B cell (primary cell): ENCODE data around the gene LSM7. TPM values are rescaled to one million over a fixed set of nuclear protein-coding genes. Genes with fewer than 3 reads are reported as not detected.
A peak's percentile ranks its signal among the peaks of the same experiment; 100 is the strongest.

Experiments
- ATAC-seq: fragments of 200-7000 bp; cut with Tn5 transposase; one replicate; pipeline ENCODE4 v1.10.0; 2021; ENCODE audit warnings: low read depth, mild to moderate bottlenecking, moderate number of reproducible peaks, moderate library complexity
- CTCF ChIA-PET: fragments of 350-600 bp; sonication (Branson Sonifier 250); formaldehyde crosslinking; loops from one replicate; lab custom pipeline; 2021; ENCODE audit warnings: antibody characterized with exemption, inconsistent platforms; lab: Charles Lee
- POLR2A ChIA-PET: fragments of 350-600 bp; sonication (Branson Sonifier 250); formaldehyde crosslinking; loops from one replicate; lab custom pipeline; 2021; ENCODE audit warnings: antibody characterized with exemption; lab: Charles Lee
- DNase-seq: peaks from one replicate; pipeline ENCODE4 v3.0.0; 2013
- H2AFZ ChIP-seq: 2 replicates; pipeline ENCODE4 v1.6.1; 2012; ENCODE audit warnings: mild to moderate bottlenecking, low read depth, low read length; ENCODE audit not compliant: insufficient read depth, poor library complexity, severe bottlenecking
- H3K27ac ChIP-seq, 2 donors: 1 replicate in 1 of 2; 2 replicates in 1 of 2; pipeline ENCODE4 v1.5.1; 2012 to 2013; ENCODE audit warnings: low read length in 2 of 2, mild to moderate bottlenecking in 2 of 2, moderate library complexity in 1 of 2
- H3K27me3 ChIP-seq, 4 experiments: fragments of 200-600 bp in 1 of 4; sonication (generic) in 1 of 4; replicated peaks in 1 of 4; 1 replicate in 2 of 4; 2 replicates in 2 of 4; pipeline versions ENCODE4 v1.6.1 to v1.7.0; 2013 to 2016; ENCODE audit warnings: low read length in 3 of 4, mild to moderate bottlenecking in 2 of 4, mixed read lengths in 1 of 4, moderate library complexity in 1 of 4; ENCODE audit not compliant: insufficient read depth in 4 of 4, control insufficient read depth in 3 of 4; ENCODE audit errors: control extremely low read depth in 1 of 4
- H3K36me3 ChIP-seq, 2 experiments: replicated peaks in 1 of 2; 1 replicate in 1 of 2; 2 replicates in 1 of 2; pipeline versions ENCODE4 v1.6.1 to v1.7.1; 2013; ENCODE audit warnings: low read length in 1 of 2; ENCODE audit not compliant: insufficient read depth in 2 of 2, control insufficient read depth in 1 of 2; ENCODE audit errors: control extremely low read depth in 1 of 2, extremely low read depth in 1 of 2
- H3K4me1 ChIP-seq, 2 donors: fragments of 200-600 bp in 1 of 2; sonication (generic) in 1 of 2; 1 replicate in 1 of 2; 2 replicates in 1 of 2; pipeline versions ENCODE4 v1.5.1 to v1.6.1; 2013 to 2017; ENCODE audit warnings: low read length in 2 of 2; ENCODE audit not compliant: control insufficient read depth in 2 of 2, insufficient read depth in 2 of 2
- H3K4me2 ChIP-seq: replicated peaks from 2 replicates; pipeline ENCODE3; 2012; ENCODE audit warnings: mild to moderate bottlenecking, low read depth, low read length; ENCODE audit not compliant: poor library complexity, severe bottlenecking
- H3K4me3 ChIP-seq, 5 experiments: fragments of 200-600 bp in 1 of 5; sonication (generic) in 1 of 5; 1 replicate in 3 of 5; 2 replicates in 2 of 5; pipeline versions ENCODE4 v1.5.1 to v1.7.0; 2011 to 2016; ENCODE audit warnings: low read length in 4 of 5, mild to moderate bottlenecking in 4 of 5, low read depth in 2 of 5, control low read depth in 1 of 5, moderate library complexity in 1 of 5; ENCODE audit not compliant: insufficient read depth in 1 of 5; ENCODE audit errors: control extremely low read depth in 1 of 5, extremely low read depth in 1 of 5
- H3K79me2 ChIP-seq: fragments of 200-600 bp; sonication (generic); one replicate; pipeline ENCODE4 v1.6.0; 2016; ENCODE audit warnings: low read length; ENCODE audit not compliant: control insufficient read depth, insufficient read depth
- H3K9ac ChIP-seq: fragments of 200-600 bp; sonication (generic); 2 replicates; pipeline ENCODE4 v1.6.1; 2017; ENCODE audit warnings: mild to moderate bottlenecking, low read length, moderate library complexity
- H3K9me3 ChIP-seq, 3 donors: one replicate each; pipeline versions ENCODE4 v1.6.1 to v1.7.1; 2013; ENCODE audit warnings: low read length in 2 of 3; ENCODE audit not compliant: control insufficient read depth in 2 of 3, insufficient read depth in 1 of 3; ENCODE audit errors: control extremely low read depth in 1 of 3
- H4K20me1 ChIP-seq: 2 replicates; pipeline ENCODE4 v1.6.0; 2012; ENCODE audit warnings: mild to moderate bottlenecking, low read length; ENCODE audit not compliant: insufficient read depth, control insufficient read depth, poor library complexity, severe bottlenecking
- H3K27ac Mint-ChIP-seq: one replicate; pipeline ENCODE4 v1.8.0; 2021; ENCODE audit warnings: mixed read lengths
- H3K27me3 Mint-ChIP-seq: one replicate; pipeline ENCODE4 v1.8.0; 2021; ENCODE audit warnings: mixed read lengths
- H3K4me1 Mint-ChIP-seq: one replicate; pipeline ENCODE4 v1.8.0; 2021; ENCODE audit warnings: mixed read lengths
- H3K4me3 Mint-ChIP-seq: one replicate; pipeline ENCODE4 v1.8.0; 2021; ENCODE audit warnings: mixed read lengths
- H3K9me3 Mint-ChIP-seq: one replicate; pipeline ENCODE4 v1.8.0; 2022; ENCODE audit warnings: mixed read lengths; ENCODE audit not compliant: insufficient read depth
- CTCF ChIP-seq: fragments of 200-600 bp; IDR thresholded peaks from one replicate; pipeline ENCODE4 v1.8.0; 2022; ENCODE audit warnings: antibody characterized with exemption, mild to moderate bottlenecking
- EZH2 ChIP-seq: IDR thresholded peaks from 2 replicates; pipeline ENCODE4 v1.6.1; 2012; ENCODE audit warnings: borderline replicate concordance, low read depth, mild to moderate bottlenecking, moderate library complexity, low read length; ENCODE audit not compliant: insufficient read depth, poor library complexity, severe bottlenecking
- WGBS: methylation state at CpG from one replicate; pipeline ENCODE4 v1.1.5; 2013; ENCODE audit warnings: missing lambda C conversion rate; ENCODE audit not compliant: insufficient coverage; 5-methylcytosine and 5-hydroxymethylcytosine counted together
- intact Hi-C: fragments of 100-400 bp; cut with micrococcal nuclease; formaldehyde crosslinking; loops from one replicate; pipeline ENCODE4 v1.10.0; 2022
- polyA plus RNA-seq: library from polyadenylated mRNA; depleted of rRNA; stranded (reverse); fragments of >200 nt; gene quantifications from 2 replicates; pipeline ENCODE4 v1.2.3, GENCODE V29; 2012
- total RNA-seq, 2 donors: library from RNA; stranded (reverse); fragments of 120-200 nt in 1 of 2; gene quantifications; 1 replicate in 1 of 2; 2 replicates in 1 of 2; pipeline versions ENCODE4 v1.2.3 to v1.2.4, GENCODE V29; 2013 to 2022

The LSM7 gene
- total and polyA plus RNA-seq, 2 donors (not counting 1 experiment from before 2014, with no cell fraction given): 201 to 820 TPM

- H3K27ac ChIP-seq: no peak overlapping the region
- H3K9me3 ChIP-seq: peaks cover under 1 to 8% (median 4%) of the 10 kb centered on the region in 3 donors
- no peak overlapping the region for H2AFZ ChIP-seq
- no peak overlapping the region for H3K4me3 ChIP-seq
- peaks cover 49 to 63% of the 10 kb centered on the region in 2 donors for H3K4me1 ChIP-seq
- DNase-seq: no peak
- no peak for ATAC-seq
- intact Hi-C loops: no loop called here
- H3K79me2 ChIP-seq: peaks cover 33% of the 10 kb centered on the region
- H3K27me3 Mint-ChIP-seq: no peaks in the 10 kb centered on the region
- H3K27me3 ChIP-seq: no peaks in the 10 kb centered on the region
- POLR2A ChIA-PET: interaction anchor here (0.7 to 5.0 kb wide), 3 partner anchors 7 to 75 kb away, joined by 3 to 25 read pairs (median 15); partner anchors contain the start of genes LSM7 and SPPL2B
- no peak overlapping the region for H3K4me3 Mint-ChIP-seq
- peaks cover under 1% of the 10 kb centered on the region for H3K9me3 Mint-ChIP-seq
- no peaks in the 10 kb centered on the region for H4K20me1 ChIP-seq
- H3K27ac Mint-ChIP-seq: no peak overlapping the region
- peaks cover 57% of the 10 kb centered on the region for H3K4me1 Mint-ChIP-seq
- H3K36me3 ChIP-seq: peaks cover 0 to 35% of the 10 kb centered on the region in 2 experiments
- no peak overlapping the region for H3K4me2 ChIP-seq
- TF ChIP-seq EZH2 (no peak), CTCF (no peak)
- CTCF ChIA-PET: interaction anchor here (1.0 to 1.5 kb wide), 2 partner anchors 24 to 45 kb away, joined by 3 to 4 read pairs; no protein-coding TSS in a partner anchor
- no peak overlapping the region for H3K9ac ChIP-seq
- 96% methylated on average over 12 of the region's 12 CpGs for WGBS
Observed at GRCh38 chr19:2320049-2320448, 8.3 kb downstream of the LSM7 start.

GRCh38 chr19:2319551-2319950 is 8.8 kb downstream of the LSM7 start:
- CTCF ChIA-PET: interaction anchor here (1.0 to 2.0 kb wide), 3 partner anchors 24 to 72 kb away, joined by 3 to 10 read pairs (median 4); no protein-coding TSS in a partner anchor
- no peaks in the 10 kb centered on the region for H4K20me1 ChIP-seq
- H3K36me3 ChIP-seq: peaks cover 0 to 34% of the 10 kb centered on the region in 2 experiments
- H3K27ac ChIP-seq: peak overlapping the region in 1 of 2 donors; percentile 71
- Mint-ChIP-seq H3K27me3 (no peaks in the 10 kb centered on the region), H3K27ac (no peak overlapping the region), H3K9me3 (peaks cover 3% of the 10 kb centered on the region), H3K4me3 (no peak overlapping the region), H3K4me1 (peaks cover 54% of the 10 kb centered on the region)
- DNase-seq (no peak), ATAC-seq (no peak)
- no peak overlapping the region for H3K9ac ChIP-seq
- TF ChIP-seq EZH2 (no peak), CTCF (no peak)
- intact Hi-C loops: loop anchor here (5.0 to 10.0 kb wide), 2 partner anchors 42 to 165 kb away; partner anchors contain the start of gene AP3D1
- POLR2A ChIA-PET: interaction anchor here (1.3 to 5.0 kb wide), 4 partner anchors 7 to 84 kb away, joined by 5 to 25 read pairs (median 16); partner anchors contain the start of genes LSM7, PLEKHJ1 and SPPL2B
- H3K4me2 ChIP-seq: peak overlapping the region; percentile 69
- peaks cover 44 to 58% of the 10 kb centered on the region in 2 donors for H3K4me1 ChIP-seq
- no peak overlapping the region for H3K4me3 ChIP-seq
- peaks cover 3 to 13% (median 8%) of the 10 kb centered on the region in 3 donors for H3K9me3 ChIP-seq
- peak overlapping the region; percentile 53 for H2AFZ ChIP-seq
- 86% methylated on average over 20 of the region's 20 CpGs for WGBS
- peaks cover 28% of the 10 kb centered on the region for H3K79me2 ChIP-seq
- H3K27me3 ChIP-seq: no peaks in the 10 kb centered on the region
